ENCODE measurements around the gene POLR2E. TPM values are rescaled to one million over a fixed set of nuclear protein-coding genes. Genes with fewer than 3 reads are reported as not detected.

Gene POLR2E
- total and polyA plus RNA-seq, 2 experiments from 2014 or later = 371 to 487 TPM

DNA sequence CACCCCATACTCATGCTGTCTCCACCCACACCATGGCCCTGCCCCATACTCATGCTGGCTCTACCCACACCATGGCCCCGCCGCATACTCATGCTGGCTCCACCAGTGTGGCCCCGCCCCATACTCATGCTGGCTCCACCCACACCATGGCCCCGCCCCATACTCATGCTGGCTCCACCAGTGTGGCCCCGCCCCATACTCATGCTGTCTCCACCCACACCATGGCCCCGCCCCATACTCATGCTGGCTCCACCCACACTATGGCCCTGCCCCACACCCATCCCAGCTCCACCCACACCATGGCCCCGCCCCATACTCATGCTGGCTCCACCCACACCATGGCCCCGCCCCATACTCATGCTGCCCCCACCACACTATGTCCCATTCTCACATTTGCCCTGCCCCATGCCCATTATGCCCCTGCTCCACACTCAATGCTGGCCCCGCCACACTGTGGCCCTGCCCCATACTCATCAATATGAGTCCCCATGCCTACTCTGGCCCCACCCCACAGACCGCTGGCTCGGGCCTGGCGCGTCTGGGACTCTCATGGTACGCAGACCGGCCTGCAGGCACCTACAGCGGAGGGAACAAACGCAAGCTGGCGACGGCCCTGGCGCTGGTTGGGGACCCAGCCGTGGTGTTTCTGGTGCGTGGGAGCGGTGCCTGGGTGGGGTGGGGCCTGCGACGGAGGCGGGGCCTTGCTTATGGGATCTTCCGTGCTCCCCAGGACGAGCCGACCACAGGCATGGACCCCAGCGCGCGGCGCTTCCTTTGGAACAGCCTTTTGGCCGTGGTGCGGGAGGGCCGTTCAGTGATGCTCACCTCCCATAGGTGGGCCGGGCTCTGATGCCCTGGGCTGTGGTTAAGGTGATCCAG is 31.9 kb downstream of the POLR2E start:
- Histone ChIP-seq H3K9me3 (ENCODE audit: low read depth) (peaks cover 3% of the 10 kb centered on the region), H3K4me3 (no peak overlapping the region), H3K27ac (no peak overlapping the region), H3K27me3 (peaks cover 5% of the 10 kb centered on the region), H3K4me1 (ENCODE audit: low read depth) (peaks cover 18% of the 10 kb centered on the region), H3K36me3 (no peaks in the 10 kb centered on the region)
- TF ChIP-seq, protein P1, sequence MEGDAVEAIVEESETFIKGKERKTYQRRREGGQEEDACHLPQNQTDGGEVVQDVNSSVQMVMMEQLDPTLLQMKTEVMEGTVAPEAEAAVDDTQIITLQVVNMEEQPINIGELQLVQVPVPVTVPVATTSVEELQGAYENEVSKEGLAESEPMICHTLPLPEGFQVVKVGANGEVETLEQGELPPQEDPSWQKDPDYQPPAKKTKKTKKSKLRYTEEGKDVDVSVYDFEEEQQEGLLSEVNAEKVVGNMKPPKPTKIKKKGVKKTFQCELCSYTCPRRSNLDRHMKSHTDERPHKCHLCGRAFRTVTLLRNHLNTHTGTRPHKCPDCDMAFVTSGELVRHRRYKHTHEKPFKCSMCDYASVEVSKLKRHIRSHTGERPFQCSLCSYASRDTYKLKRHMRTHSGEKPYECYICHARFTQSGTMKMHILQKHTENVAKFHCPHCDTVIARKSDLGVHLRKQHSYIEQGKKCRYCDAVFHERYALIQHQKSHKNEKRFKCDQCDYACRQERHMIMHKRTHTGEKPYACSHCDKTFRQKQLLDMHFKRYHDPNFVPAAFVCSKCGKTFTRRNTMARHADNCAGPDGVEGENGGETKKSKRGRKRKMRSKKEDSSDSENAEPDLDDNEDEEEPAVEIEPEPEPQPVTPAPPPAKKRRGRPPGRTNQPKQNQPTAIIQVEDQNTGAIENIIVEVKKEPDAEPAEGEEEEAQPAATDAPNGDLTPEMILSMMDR (IDR thresholded peaks at IDR 0.05; ENCODE audit: low read depth, low read length) = no peak
- DNase-seq (ENCODE audit: low read depth in 1 of 2, low spot score in 1 of 2) = no peak

DNA sequence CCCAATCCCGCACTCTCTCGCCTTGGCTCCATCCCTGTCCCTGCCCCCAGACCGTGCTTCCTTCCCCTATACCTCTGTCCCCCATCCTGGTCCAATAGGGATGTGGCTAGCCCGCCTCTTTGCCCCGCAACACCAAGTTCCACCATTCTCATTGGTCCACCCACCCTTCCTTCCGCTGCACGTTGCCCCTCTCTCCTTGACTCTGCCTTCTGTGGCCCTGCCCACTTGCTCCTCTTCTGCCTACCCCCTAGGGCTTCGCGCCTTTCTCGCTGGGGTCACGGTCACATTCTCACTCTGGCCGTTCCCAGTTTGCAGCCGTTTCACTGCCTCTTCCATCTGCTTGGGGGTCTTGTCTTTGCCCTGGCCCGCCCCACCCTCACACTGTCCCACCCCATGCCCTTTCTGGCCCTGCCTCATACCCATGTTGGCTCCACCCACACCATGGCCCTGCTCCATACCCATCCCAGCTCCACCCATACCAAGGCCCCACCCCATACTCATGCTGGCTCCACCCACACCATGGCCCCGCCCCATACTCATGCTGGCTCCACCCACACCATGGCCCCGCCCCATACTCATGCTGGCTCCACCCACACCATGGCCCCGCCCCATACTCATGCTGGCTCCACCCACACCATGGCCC is 32.7 kb downstream of the POLR2E start:
- TF ChIP-seq, protein P1 (IDR thresholded peaks at IDR 0.05; ENCODE audit: low read depth, low read length) = no peak
- peaks cover 3% of the 10 kb centered on the region for H3K9me3 ChIP-seq (ENCODE audit: low read depth)
- H3K4me3 ChIP-seq = no peak overlapping the region
- H3K36me3 ChIP-seq = no peaks in the 10 kb centered on the region
- H3K27ac ChIP-seq = no peak overlapping the region
- peaks cover 18% of the 10 kb centered on the region for H3K4me1 ChIP-seq (ENCODE audit: low read depth)
- DNase-seq (ENCODE audit: low read depth in 1 of 2, low spot score in 1 of 2) = no peak
- H3K27me3 ChIP-seq = peaks cover 3% of the 10 kb centered on the region

DNA sequence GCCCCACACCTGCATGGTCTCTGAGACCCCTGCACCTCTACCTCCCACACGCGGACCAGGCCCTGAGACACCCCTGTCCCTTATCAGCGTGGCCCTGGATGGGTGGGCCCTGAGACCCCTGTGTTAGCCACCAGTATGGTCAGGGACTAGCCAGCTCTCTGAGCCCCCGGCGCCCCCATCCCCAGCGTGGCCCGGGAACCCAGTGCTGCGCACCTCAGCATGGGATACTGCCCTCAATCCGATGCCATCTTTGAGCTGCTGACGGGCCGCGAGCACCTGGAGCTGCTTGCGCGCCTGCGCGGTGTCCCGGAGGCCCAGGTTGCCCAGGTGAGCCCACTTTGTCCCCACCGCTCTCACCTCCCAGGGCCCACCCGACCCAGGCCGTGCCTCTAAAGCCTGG is 33.2 kb downstream of the POLR2E start:
- TF ChIP-seq, protein P1 (IDR thresholded peaks at IDR 0.05; ENCODE audit: low read depth, low read length) = no peak
- peaks cover 18% of the 10 kb centered on the region for H3K4me1 ChIP-seq (ENCODE audit: low read depth)
- H3K4me3 ChIP-seq = no peak overlapping the region
- H3K9me3 ChIP-seq (ENCODE audit: low read depth) = peaks cover 3% of the 10 kb centered on the region
- H3K27ac ChIP-seq = no peak overlapping the region
- no peak for DNase-seq (ENCODE audit: low read depth in 1 of 2, low spot score in 1 of 2)
- no peaks in the 10 kb centered on the region for H3K27me3 ChIP-seq
- no peaks in the 10 kb centered on the region for H3K36me3 ChIP-seq

DNA sequence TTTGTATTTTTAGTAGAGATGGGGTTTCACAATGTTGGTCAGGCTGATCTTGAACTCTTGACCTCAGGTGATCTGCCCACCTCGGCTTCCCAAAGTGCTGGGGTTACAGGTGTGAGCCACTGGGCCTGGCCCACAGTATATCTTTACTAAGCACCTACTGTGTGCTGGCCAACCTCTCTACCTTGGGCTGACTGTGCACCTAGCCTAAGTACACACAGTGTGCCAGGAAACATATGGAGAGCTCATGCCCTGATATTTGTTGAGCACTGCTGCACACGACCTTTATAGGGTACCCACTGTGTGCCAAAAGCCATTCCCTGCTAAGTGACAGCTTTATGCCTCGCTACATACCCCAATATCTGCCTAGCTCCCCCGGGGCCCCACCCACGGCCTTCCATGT is 34.5 kb downstream of the POLR2E start:
- Histone ChIP-seq H3K4me1 (ENCODE audit: low read depth) (peaks cover 7% of the 10 kb centered on the region), H3K27ac (no peak overlapping the region), H3K9me3 (ENCODE audit: low read depth) (peaks cover 3% of the 10 kb centered on the region), H3K36me3 (no peaks in the 10 kb centered on the region), H3K27me3 (no peaks in the 10 kb centered on the region), H3K4me3 (no peak overlapping the region)
- TF ChIP-seq, protein P1 (IDR thresholded peaks at IDR 0.05; ENCODE audit: low read depth, low read length) = no peak
- DNase-seq (ENCODE audit: low read depth in 1 of 2, low spot score in 1 of 2) = no peak

DNA sequence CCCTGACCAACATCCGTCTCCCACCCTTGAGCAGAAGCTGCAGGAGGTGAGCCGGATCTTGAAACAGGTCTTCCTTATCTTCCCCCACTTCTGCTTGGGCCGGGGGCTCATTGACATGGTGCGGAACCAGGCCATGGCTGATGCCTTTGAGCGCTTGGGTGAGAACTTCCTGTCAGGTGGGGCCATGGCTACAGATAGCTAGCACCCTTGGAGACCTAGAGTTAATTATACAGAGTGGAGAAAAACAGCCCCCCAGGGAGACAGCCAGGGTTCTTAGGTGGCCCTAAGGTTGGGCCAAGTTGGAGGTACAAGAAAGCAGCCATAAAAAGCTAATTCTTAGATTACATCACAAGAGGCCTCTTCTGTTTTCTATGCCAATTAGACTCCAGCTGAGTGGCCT is 37.1 kb downstream of the POLR2E start:
- Histone ChIP-seq H3K27ac (no peak overlapping the region), H3K36me3 (peaks cover 3% of the 10 kb centered on the region), H3K4me1 (ENCODE audit: low read depth) (no peaks in the 10 kb centered on the region), H3K4me3 (no peak overlapping the region), H3K27me3 (no peaks in the 10 kb centered on the region), H3K9me3 (ENCODE audit: low read depth) (peaks cover 3% of the 10 kb centered on the region)
- DNase-seq (ENCODE audit: low read depth in 1 of 2, low spot score in 1 of 2) = no peak
- TF ChIP-seq, protein P1 (IDR thresholded peaks at IDR 0.05; ENCODE audit: low read depth, low read length) = no peak

All from cardiac muscle cell (in vitro differentiated cells and primary cell).